ENCODE results near the gene G2E3.
"Not testable (repeated sequence)": the region's sequence is repeated elsewhere in the genome, so short reads cannot be mapped to it uniquely, and the experiment has no call there.

Gene G2E3

GRCh38 chr14:30600922-30601918, 42.3 kb downstream of the G2E3 start:
- in situ Hi-C loops (cut with MboI; ENCODE audit: low sequenced_read_pairs): no loop called here

GRCh38 chr14:30603402-30603801, 44.4 kb downstream of the G2E3 start:
- in situ Hi-C loops (cut with MboI; ENCODE audit: low sequenced_read_pairs): no loop called here

- in situ Hi-C loops (cut with MboI; ENCODE audit: low sequenced_read_pairs): not testable (repeated sequence)
Observed at GRCh38 chr14:30604696-30605095, 45.7 kb downstream of the G2E3 start.

GRCh38 chr14:30607156-30607780, 48.3 kb downstream of the G2E3 start:
- in situ Hi-C loops (cut with MboI; ENCODE audit: low sequenced_read_pairs): no loop called here

GRCh38 chr14:30608533-30609006, 49.6 kb downstream of the G2E3 start:
- in situ Hi-C loops (cut with MboI; ENCODE audit: low sequenced_read_pairs): no loop called here

GRCh38 chr14:30610787-30611343, 51.9 kb downstream of the G2E3 start:
- in situ Hi-C loops (cut with MboI; ENCODE audit: low sequenced_read_pairs): no loop called here

GRCh38 chr14:30614155-30614554, 55.2 kb downstream of the G2E3 start:
- in situ Hi-C loops (cut with MboI; ENCODE audit: low sequenced_read_pairs): no loop called here

GRCh38 chr14:30620178-30620577, 61.2 kb downstream of the G2E3 start:
- in situ Hi-C loops (cut with MboI; ENCODE audit: low sequenced_read_pairs): no loop called here

GRCh38 chr14:30621354-30621939, 62.5 kb downstream of the G2E3 start:
- in situ Hi-C loops (cut with MboI; ENCODE audit: low sequenced_read_pairs): no loop called here

- in situ Hi-C loops (cut with MboI; ENCODE audit: low sequenced_read_pairs): no loop called here
Observed at GRCh38 chr14:30621940-30622830, 63.2 kb downstream of the G2E3 start, which contains the start of gene SCFD1. TSS of gene SCFD1 (plus strand) at chr14:30622319. CDS start at chr14:30622339, 20 bp downstream.

- in situ Hi-C loops (cut with MboI; ENCODE audit: low sequenced_read_pairs): no loop called here
Observed at GRCh38 chr14:30623412-30624131, 64.6 kb downstream of the G2E3 start.

- in situ Hi-C loops (cut with MboI; ENCODE audit: low sequenced_read_pairs): no loop called here
Observed at GRCh38 chr14:30624132-30624423, 65.1 kb downstream of the G2E3 start.

GRCh38 chr14:30625533-30625932, 66.6 kb downstream of the G2E3 start:
- in situ Hi-C loops (cut with MboI; ENCODE audit: low sequenced_read_pairs): no loop called here

- in situ Hi-C loops (cut with MboI; ENCODE audit: low sequenced_read_pairs): not testable (repeated sequence)
Observed at GRCh38 chr14:30629432-30629831, 70.5 kb downstream of the G2E3 start.

- in situ Hi-C loops (cut with MboI; ENCODE audit: low sequenced_read_pairs): no loop called here
Observed at GRCh38 chr14:30630248-30630647, 71.3 kb downstream of the G2E3 start.

- in situ Hi-C loops (cut with MboI; ENCODE audit: low sequenced_read_pairs): no loop called here
Observed at GRCh38 chr14:30632730-30633129, 73.8 kb downstream of the G2E3 start.

- in situ Hi-C loops (cut with MboI; ENCODE audit: low sequenced_read_pairs): no loop called here
Observed at GRCh38 chr14:30638926-30639325, 80.0 kb downstream of the G2E3 start.

- in situ Hi-C loops (cut with MboI; ENCODE audit: low sequenced_read_pairs): no loop called here
Observed at GRCh38 chr14:30641207-30641606, 82.2 kb downstream of the G2E3 start.

- in situ Hi-C loops (cut with MboI; ENCODE audit: low sequenced_read_pairs): not testable (repeated sequence)
Observed at GRCh38 chr14:30644462-30644861, 85.5 kb downstream of the G2E3 start.

- in situ Hi-C loops (cut with MboI; ENCODE audit: low sequenced_read_pairs): no loop called here
Observed at GRCh38 chr14:30645600-30645999, 86.6 kb downstream of the G2E3 start.
